ENCODE data around the gene PTPRM.

- no peak for TF ChIP-seq CTCF (conservative IDR thresholded peaks at IDR 0.05; ENCODE audit: low read depth in 2 of 2)
- TF ChIP-seq NANOG (IDR thresholded peaks at IDR 0.05; ENCODE audit: borderline replicate concordance) = no peak
- no peak for TF ChIP-seq EZH2 (IDR thresholded peaks at IDR 0.05; ENCODE audit: low read depth, unreplicated experiment)
- TF ChIP-seq POLR2AphosphoS5 (IDR thresholded peaks at IDR 0.05; ENCODE audit: low read depth) = no peak
- TF ChIP-seq EZH2phosphoT487 (IDR thresholded peaks at IDR 0.05; ENCODE audit: unreplicated experiment) = no peak
- no peak for TF ChIP-seq REST (IDR thresholded peaks at IDR 0.05; ENCODE audit: unreplicated experiment)
- no peak for TF ChIP-seq CREB1 (CRISPR knock-in tag; IDR thresholded peaks at IDR 0.05; ENCODE audit: low read depth)
- TF ChIP-seq JUNB (IDR thresholded peaks at IDR 0.05; ENCODE audit: unreplicated experiment) = no peak
- TF ChIP-seq ZNF114 (CRISPR knock-in tag; IDR thresholded peaks at IDR 0.05) = no peak
- no peak for TF ChIP-seq ETS1 (IDR thresholded peaks at IDR 0.05)
- no peak for TF ChIP-seq ZNF331 (CRISPR knock-in tag; IDR thresholded peaks at IDR 0.05; ENCODE audit: low read depth)
- no peak for TF ChIP-seq STAT1 (IDR thresholded peaks at IDR 0.05; ENCODE audit: unreplicated experiment)
- TF ChIP-seq ZNF462 (CRISPR knock-in tag; IDR thresholded peaks at IDR 0.05) = no peak
These were observed 489.6 kb downstream of the PTPRM start for GRCh38 chr18:8056723-8057122.
